Right hindlimb (tissue), 1 donor: ENCODE data around the gene SIRPB2.
"Not testable (repeated sequence)": the region's sequence is repeated elsewhere in the genome, so short reads cannot be mapped to it uniquely, and the experiment has no call there.

Experiments
- DNase-seq: peaks from one replicate; pipeline ENCODE4 v3.0.0-alpha.2; 2018

Gene SIRPB2

GRCh38 chr20:1499528-1500420 lies 8.6 kb upstream of the SIRPB2 start:
- DNase-seq: no peak

- DNase-seq: not testable (repeated sequence)
These were observed 6.2 kb upstream of the SIRPB2 start for GRCh38 chr20:1497371-1497770.

GRCh38 chr20:1496930-1497329 lies 5.7 kb upstream of the SIRPB2 start:
- no peak for DNase-seq

- no peak for DNase-seq
These were observed 3.2 kb upstream of the SIRPB2 start for GRCh38 chr20:1494436-1494835.

- DNase-seq: no peak
These were observed 2.3 kb upstream of the SIRPB2 start for GRCh38 chr20:1493536-1493935.

- no peak for DNase-seq
These were observed 831 bp upstream of the SIRPB2 start for GRCh38 chr20:1491860-1492642.

GRCh38 chr20:1490643-1491195 lies 501 bp downstream of the SIRPB2 start:
- DNase-seq: no peak

GRCh38 chr20:1489764-1490436 lies 1.3 kb downstream of the SIRPB2 start:
- no peak for DNase-seq

GRCh38 chr20:1489325-1489724 lies 1.9 kb downstream of the SIRPB2 start:
- DNase-seq: no peak

GRCh38 chr20:1486566-1486965 lies 4.7 kb downstream of the SIRPB2 start:
- no peak for DNase-seq

- DNase-seq: no peak
These were observed 6.6 kb downstream of the SIRPB2 start for GRCh38 chr20:1484438-1485116.

GRCh38 chr20:1479831-1480595 lies 11.2 kb downstream of the SIRPB2 start:
- no peak for DNase-seq

- no peak for DNase-seq
These were observed 12.7 kb downstream of the SIRPB2 start for GRCh38 chr20:1478566-1478965.

- no peak for DNase-seq
These were observed 13.2 kb downstream of the SIRPB2 start for GRCh38 chr20:1477896-1478490.

- no peak for DNase-seq
These were observed 16.2 kb downstream of the SIRPB2 start for GRCh38 chr20:1474817-1475603.

- no peak for DNase-seq
These were observed 16.9 kb downstream of the SIRPB2 start for GRCh38 chr20:1474325-1474724.

GRCh38 chr20:1473246-1474220 lies 17.7 kb downstream of the SIRPB2 start:
- DNase-seq: no peak

- no peak for DNase-seq
These were observed 18.5 kb downstream of the SIRPB2 start for GRCh38 chr20:1472556-1473245.

GRCh38 chr20:1471242-1471641 lies 20.0 kb downstream of the SIRPB2 start:
- no peak for DNase-seq
